ENCODE measurements around the gene ARGLU1.

Gene ARGLU1

GRCh38 chr13:106561551-106562170, 6.3 kb downstream of the ARGLU1 start:
- DNase-seq (ENCODE audit: extremely low spot score) = no peak
- TF ChIP-seq PKNOX1 (IDR thresholded peaks at IDR 0.05) = no peak
- TF ChIP-seq ZNF384 (IDR thresholded peaks at IDR 0.05) = no peak
- TF ChIP-seq LEF1 (IDR thresholded peaks at IDR 0.05; ENCODE audit: borderline replicate concordance) = no peak
- no peak for TF ChIP-seq NFRKB (IDR thresholded peaks at IDR 0.05)
- no peak for TF ChIP-seq SUZ12 (IDR thresholded peaks at IDR 0.05)
- TF ChIP-seq L3MBTL2 (conservative IDR thresholded peaks at IDR 0.05) = no peak
- TF ChIP-seq BHLHE40 (IDR thresholded peaks at IDR 0.05; ENCODE audit: borderline replicate concordance) = no peak
- TF ChIP-seq SP1 (IDR thresholded peaks at IDR 0.05) = no peak
- TF ChIP-seq ARNT (IDR thresholded peaks at IDR 0.05) = no peak
- no peak for TF ChIP-seq FOXA1 (IDR thresholded peaks at IDR 0.05)
- no peak for TF ChIP-seq TARDBP (IDR thresholded peaks at IDR 0.05)
- no peak for TF ChIP-seq FOXK2 (IDR thresholded peaks at IDR 0.05)
- TF ChIP-seq CTBP1 (IDR thresholded peaks at IDR 0.05; ENCODE audit: borderline replicate concordance) = no peak
- no peak for TF ChIP-seq FOXM1 (IDR thresholded peaks at IDR 0.05; ENCODE audit: borderline replicate concordance)
- no peak for TF ChIP-seq HDGF (IDR thresholded peaks at IDR 0.05; ENCODE audit: borderline replicate concordance)
- TF ChIP-seq ELF4 (IDR thresholded peaks at IDR 0.05) = no peak
- CTCF ChIA-PET = no interaction called here
- POLR2A ChIA-PET = no interaction called here

- POLR2A ChIA-PET = no interaction called here
- CTCF ChIA-PET = no interaction called here
- TF ChIP-seq FOXK2 (IDR thresholded peaks at IDR 0.05) (no peak), SP1 (IDR thresholded peaks at IDR 0.05) (no peak), TARDBP (IDR thresholded peaks at IDR 0.05) (no peak), HDGF (IDR thresholded peaks at IDR 0.05; ENCODE audit: borderline replicate concordance) (no peak), BHLHE40 (IDR thresholded peaks at IDR 0.05; ENCODE audit: borderline replicate concordance) (no peak), NFRKB (IDR thresholded peaks at IDR 0.05) (no peak), SUZ12 (IDR thresholded peaks at IDR 0.05) (no peak), L3MBTL2 (conservative IDR thresholded peaks at IDR 0.05) (no peak), PKNOX1 (IDR thresholded peaks at IDR 0.05) (no peak), ELF4 (IDR thresholded peaks at IDR 0.05) (no peak)
- DNase-seq (ENCODE audit: extremely low spot score) = no peak
Observed at GRCh38 chr13:106560821-106561220, 7.1 kb downstream of the ARGLU1 start.

GRCh38 chr13:106558527-106558926, 9.4 kb downstream of the ARGLU1 start:
- DNase-seq (ENCODE audit: extremely low spot score) = no peak
- ChIA-PET POLR2A (no interaction called here), CTCF (no interaction called here)
- no peak for TF ChIP-seq L3MBTL2 (conservative IDR thresholded peaks at IDR 0.05)

GRCh38 chr13:106555631-106556328, 12.2 kb downstream of the ARGLU1 start:
- ChIA-PET POLR2A (no interaction called here), CTCF (no interaction called here)
- DNase-seq (ENCODE audit: extremely low spot score) = no peak
- no peak for TF ChIP-seq ARNT (IDR thresholded peaks at IDR 0.05)
- TF ChIP-seq HDGF (IDR thresholded peaks at IDR 0.05; ENCODE audit: borderline replicate concordance) = no peak

- ChIA-PET POLR2A (no interaction called here), CTCF (no interaction called here)
- no peak for DNase-seq (ENCODE audit: extremely low spot score)
- TF ChIP-seq HDGF (IDR thresholded peaks at IDR 0.05; ENCODE audit: borderline replicate concordance) (no peak), FOXM1 (IDR thresholded peaks at IDR 0.05; ENCODE audit: borderline replicate concordance) (no peak), BHLHE40 (IDR thresholded peaks at IDR 0.05; ENCODE audit: borderline replicate concordance) (no peak), TARDBP (IDR thresholded peaks at IDR 0.05) (no peak), CTBP1 (IDR thresholded peaks at IDR 0.05; ENCODE audit: borderline replicate concordance) (no peak), L3MBTL2 (conservative IDR thresholded peaks at IDR 0.05) (no peak)
Observed at GRCh38 chr13:106551751-106552150, 16.2 kb downstream of the ARGLU1 start.

- POLR2A ChIA-PET = no interaction called here
- no peak for DNase-seq (ENCODE audit: extremely low spot score)
- CTCF ChIA-PET = interaction anchor here (0.9 kb wide), 1 partner anchor 69 kb away, joined by 3 read pairs; no protein-coding TSS in a partner anchor
- no peak for TF ChIP-seq LEF1 (IDR thresholded peaks at IDR 0.05; ENCODE audit: borderline replicate concordance)
- TF ChIP-seq ARNT (IDR thresholded peaks at IDR 0.05) = no peak
- no peak for TF ChIP-seq NFRKB (IDR thresholded peaks at IDR 0.05)
- TF ChIP-seq HDGF (IDR thresholded peaks at IDR 0.05; ENCODE audit: borderline replicate concordance) = no peak
- no peak for TF ChIP-seq SP1 (IDR thresholded peaks at IDR 0.05)
- TF ChIP-seq ELF4 (IDR thresholded peaks at IDR 0.05) = no peak
- TF ChIP-seq CTBP1 (IDR thresholded peaks at IDR 0.05; ENCODE audit: borderline replicate concordance) = no peak
- TF ChIP-seq PKNOX1 (IDR thresholded peaks at IDR 0.05) = no peak
- TF ChIP-seq L3MBTL2 (conservative IDR thresholded peaks at IDR 0.05) = no peak
- TF ChIP-seq FOXM1 (IDR thresholded peaks at IDR 0.05; ENCODE audit: borderline replicate concordance) = no peak
- no peak for TF ChIP-seq ZNF384 (IDR thresholded peaks at IDR 0.05)
Observed at GRCh38 chr13:106551350-106551749, 16.6 kb downstream of the ARGLU1 start.
